ENCODE results near the gene INAFM2. TPM values are rescaled to one million over a fixed set of nuclear protein-coding genes. Genes with fewer than 3 reads are reported as not detected.
A peak's percentile ranks its signal among the peaks of the same experiment; 100 is the strongest.

Gene INAFM2
- total and polyA plus RNA-seq, 9 of the 15 experiments (the other 6 are each of a cell fraction or from before 2014, with no cell fraction given) = 11.8 to 43.1 (median 27.2) TPM

- TF ChIP-seq RBBP5 (IDR thresholded peaks at IDR 0.05; ENCODE audit: borderline replicate concordance, insufficient read depth, low read length, poor library complexity, severe bottlenecking) = no peak
- TF ChIP-seq MEF2A (IDR thresholded peaks at IDR 0.05; ENCODE audit: control insufficient read depth, low read depth, low read length) = no peak
- TF ChIP-seq ESRRA (IDR thresholded peaks at IDR 0.05; ENCODE audit: borderline replicate concordance, low read depth) = peak; percentile 29; the same call in 1 of the 2 replicates
- no peak for TF ChIP-seq ZNF282 (CRISPR knock-in tag; IDR thresholded peaks at IDR 0.05)
- no peak for TF ChIP-seq ZBTB34 (CRISPR knock-in tag; IDR thresholded peaks at IDR 0.05)
- TF ChIP-seq GABPB2 (CRISPR knock-in tag; conservative IDR thresholded peaks at IDR 0.05) = no peak
- TF ChIP-seq FIP1L1 (IDR thresholded peaks at IDR 0.05; ENCODE audit: low read depth, low read length, poor library complexity, severe bottlenecking) = no peak
- TF ChIP-seq USF1 (CRISPR knock-in tag; IDR thresholded peaks at IDR 0.05) = 0 out of 2 replicates have a peak, but pooled peaks have one; percentile 27
- no peak for TF ChIP-seq ZNF75A (CRISPR knock-in tag; IDR thresholded peaks at IDR 0.05)
- TF ChIP-seq MTA1 (IDR thresholded peaks at IDR 0.05; ENCODE audit: borderline replicate concordance) = no peak
- TF ChIP-seq ZC3H8 (IDR thresholded peaks at IDR 0.05) = no peak
- TF ChIP-seq CHAMP1 (IDR thresholded peaks at IDR 0.05) = no peak
- no peak for TF ChIP-seq TFE3 (CRISPR knock-in tag; IDR thresholded peaks at IDR 0.05)
- TF ChIP-seq ADNP (tag; IDR thresholded peaks at IDR 0.05) = no peak
- TF ChIP-seq HCFC1 (IDR thresholded peaks at IDR 0.05; ENCODE audit: low read depth, low read length) = peak; percentile 62
- peak; percentile 34 to 47; a peak in 3 of 4 replicates for TF ChIP-seq RAD21 (CRISPR knock-in tag; conservative IDR thresholded peaks at IDR 0.05 in 1 of 2, IDR thresholded peaks at IDR 0.05 in 1 of 2)
- TF ChIP-seq HSF4 (CRISPR knock-in tag; IDR thresholded peaks at IDR 0.05; ENCODE audit: borderline replicate concordance) = no peak
- TF ChIP-seq GATA2 (CRISPR knock-in tag; IDR thresholded peaks at IDR 0.05) = no peak
These were observed at the start of gene INAFM2 (continued) for GRCh38 chr15:40323239-40323952.

Measured in K562 (cell line).